GM23248 (cell line): ENCODE measurements around the gene RBKS. TPM values are rescaled to one million over a fixed set of nuclear protein-coding genes. Genes with fewer than 3 reads are reported as not detected.

ENCODE experiments used
- DNase-seq: peaks from one replicate; pipeline ENCODE4 v3.0.0-alpha.2; 2015
- H2AFZ ChIP-seq: fragments of 200-600 bp; sonication (generic); 2 replicates; pipeline ENCODE4 v1.6.1; 2016; ENCODE audit warnings: antibody characterized with exemption
- H3F3A ChIP-seq: fragments of 200-600 bp; sonication (generic); 2 replicates; pipeline ENCODE4 v1.6.1; 2016; ENCODE audit warnings: mild to moderate bottlenecking, antibody characterized with exemption, mixed run types; ENCODE audit not compliant: insufficient read depth
- H3K27ac ChIP-seq: fragments of 200-600 bp; sonication (generic); 2 replicates; pipeline ENCODE4 v1.5.1; 2016; ENCODE audit warnings: mild to moderate bottlenecking
- H3K27me3 ChIP-seq: fragments of 200-600 bp; sonication (generic); replicated peaks from 2 replicates; pipeline ENCODE4 v1.6.1; 2016; ENCODE audit warnings: mild to moderate bottlenecking; ENCODE audit not compliant: insufficient read depth
- H3K36me3 ChIP-seq: fragments of 200-600 bp; sonication (generic); 2 replicates; pipeline ENCODE4 v1.6.1; 2016; ENCODE audit warnings: low read depth, mild to moderate bottlenecking
- H3K4me1 ChIP-seq: fragments of 200-600 bp; sonication (generic); 2 replicates; pipeline ENCODE4 v1.6.1; 2016; ENCODE audit warnings: mild to moderate bottlenecking; ENCODE audit not compliant: insufficient read depth
- H3K4me2 ChIP-seq: fragments of 200-600 bp; sonication (generic); one replicate; pipeline ENCODE4 v1.6.1; 2016; ENCODE audit warnings: mild to moderate bottlenecking; ENCODE audit not compliant: unreplicated experiment
- H3K4me3 ChIP-seq: fragments of 200-600 bp; sonication (generic); 2 replicates; pipeline ENCODE4 v1.5.1; 2016; ENCODE audit warnings: mild to moderate bottlenecking
- H3K79me2 ChIP-seq: fragments of 200-600 bp; sonication (generic); 2 replicates; pipeline ENCODE4 v1.6.1; 2016; ENCODE audit warnings: mild to moderate bottlenecking; ENCODE audit not compliant: insufficient read depth
- H3K9ac ChIP-seq: fragments of 200-600 bp; sonication (generic); 2 replicates; pipeline ENCODE4 v1.6.1; 2016; ENCODE audit warnings: mild to moderate bottlenecking
- H3K9me2 ChIP-seq: fragments of 200-600 bp; sonication (generic); 2 replicates; pipeline ENCODE4 v1.6.1; 2016; ENCODE audit warnings: mixed run types, mild to moderate bottlenecking, moderate library complexity; ENCODE audit not compliant: insufficient read depth
- H3K9me3 ChIP-seq: fragments of 200-600 bp; sonication (generic); one replicate; pipeline ENCODE4 v1.6.1; 2017; ENCODE audit warnings: low read depth
- H4K20me1 ChIP-seq: fragments of 200-600 bp; sonication (generic); 2 replicates; pipeline ENCODE4 v1.6.0; 2016; ENCODE audit not compliant: insufficient read depth
- EZH2 ChIP-seq: fragments of 200-600 bp; sonication (generic); IDR thresholded peaks from 2 replicates; pipeline ENCODE4 v1.6.1; 2018; ENCODE audit warnings: antibody characterized with exemption, mild to moderate bottlenecking; ENCODE audit not compliant: insufficient read depth, poor library complexity, severe bottlenecking
- EZH2phosphoT487 ChIP-seq: fragments of 200-600 bp; sonication (generic); IDR thresholded peaks from 2 replicates; pipeline ENCODE4 v1.6.1; 2018; ENCODE audit warnings: antibody characterized with exemption, moderate library complexity, mild to moderate bottlenecking, low read depth; ENCODE audit not compliant: insufficient read depth
- WGBS, 2 experiments: methylation state at CpG; one replicate each; pipeline ENCODE4 v1.1.6; 2015 to 2017; ENCODE audit warnings: low lambda C conversion rate in 2 of 2, low coverage in 1 of 2; ENCODE audit errors: missing lambda C conversion rate in 2 of 2; 5-methylcytosine and 5-hydroxymethylcytosine counted together
- in situ Hi-C: fragments of 300-500 bp; cut with MboI; formaldehyde crosslinking; loops from 2 replicates; pipeline ENCODE4 v1.15.0; 2020
- polyA plus RNA-seq: library from polyadenylated mRNA; unstranded; fragments of >200 nt; fragmentation: Nextera tagmentation; extraction: Ambion mirVana; gene quantifications from 2 replicates; pipeline ENCODE4 v1.2.1, GENCODE V29; 2016
- total RNA-seq: library from RNA; depleted of rRNA; stranded (reverse); fragments of >200 nt; shearing (Covaris generic); gene quantifications from 2 replicates; pipeline ENCODE4 v1.2.3, GENCODE V29; 2014

RBKS gene
- total and polyA plus RNA-seq, 2 experiments from 2014 or later: 2.8 to 3.6 TPM

DNA sequence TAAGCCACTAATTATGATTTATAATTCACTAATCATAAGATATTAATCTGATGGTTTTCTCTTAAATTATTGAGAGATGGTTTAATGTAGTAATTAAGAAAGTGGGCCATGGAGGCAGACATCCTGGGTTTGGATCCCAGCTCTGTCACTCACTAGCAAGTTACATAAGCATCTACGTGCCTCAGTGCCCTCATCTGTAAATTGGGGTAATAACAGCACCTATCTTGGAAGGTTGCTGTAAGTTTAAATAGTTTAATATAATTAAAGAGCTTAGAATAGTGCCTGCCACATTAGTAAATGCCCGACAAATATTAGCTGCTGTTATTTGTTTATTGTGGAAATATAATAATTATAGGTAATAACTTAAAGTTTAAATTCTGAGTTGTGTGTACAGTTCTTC is 31.2 kb upstream of the RBKS start:
- TF ChIP-seq EZH2phosphoT487 (no peak), EZH2 (no peak)
- H3K27ac ChIP-seq: no peak overlapping the region
- H2AFZ ChIP-seq: no peak overlapping the region
- H3K27me3 ChIP-seq: no peaks in the 10 kb centered on the region
- no peaks in the 10 kb centered on the region for H4K20me1 ChIP-seq
- H3K4me1 ChIP-seq: peaks cover 5% of the 10 kb centered on the region
- no peaks in the 10 kb centered on the region for H3F3A ChIP-seq
- no peaks in the 10 kb centered on the region for H3K9me2 ChIP-seq
- DNase-seq: no peak
- in situ Hi-C loops: no loop called here
- no peaks in the 10 kb centered on the region; the same call in 1 of the 2 replicates for H3K79me2 ChIP-seq
- H3K4me2 ChIP-seq: no peak overlapping the region
- no peaks in the 10 kb centered on the region for H3K9me3 ChIP-seq
- WGBS, 2 experiments: 93 to 95% methylated on average over 2 of the region's 2 CpGs
- no peak overlapping the region for H3K9ac ChIP-seq
- no peaks in the 10 kb centered on the region for H3K36me3 ChIP-seq
- no peak overlapping the region for H3K4me3 ChIP-seq

DNA sequence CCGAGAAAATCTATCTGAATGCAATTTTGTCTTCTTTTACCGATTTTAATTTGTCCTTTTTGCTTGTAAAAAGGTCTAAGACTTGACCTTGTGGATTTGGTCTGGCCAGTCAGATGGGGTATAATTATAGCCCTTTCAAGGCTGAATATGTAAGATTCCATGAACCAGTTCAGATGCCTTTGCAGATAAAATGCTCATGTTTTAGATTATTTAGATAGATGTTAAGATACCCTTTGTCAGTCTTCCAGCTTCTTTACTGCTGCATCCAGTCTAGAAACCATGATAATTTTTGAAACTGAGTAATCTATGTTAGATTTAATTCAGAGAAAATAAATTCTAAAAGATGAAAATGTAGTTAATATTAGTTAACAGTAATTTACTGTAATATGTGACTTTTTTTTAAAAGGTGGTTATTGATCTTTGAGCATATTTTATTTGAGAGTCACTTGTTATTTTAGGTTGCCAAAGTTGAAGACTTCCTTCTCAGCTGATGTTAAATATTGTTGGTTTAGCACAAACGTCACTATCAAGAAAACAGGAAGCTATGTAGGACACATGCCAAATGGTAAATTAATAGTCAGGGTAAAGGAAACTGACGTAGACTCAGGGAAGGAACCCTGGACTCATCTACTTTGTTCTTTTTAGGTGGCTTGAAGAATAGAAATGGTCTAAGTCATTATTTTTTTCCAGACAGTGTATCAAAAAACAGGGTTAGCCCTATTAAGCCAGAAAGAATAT is 30.1 kb upstream of the RBKS start:
- Histone ChIP-seq H3K27ac (no peak overlapping the region), H3K4me2 (no peak overlapping the region), H2AFZ (no peak overlapping the region), H3K9ac (no peak overlapping the region), H3F3A (no peaks in the 10 kb centered on the region), H3K9me3 (no peaks in the 10 kb centered on the region), H3K79me2 (no peaks in the 10 kb centered on the region; the same call in 1 of the 2 replicates), H3K4me1 (peaks cover 5% of the 10 kb centered on the region), H3K27me3 (no peaks in the 10 kb centered on the region), H3K36me3 (no peaks in the 10 kb centered on the region), H4K20me1 (no peaks in the 10 kb centered on the region), H3K9me2 (no peaks in the 10 kb centered on the region), H3K4me3 (no peak overlapping the region)
- in situ Hi-C loops: no loop called here
- no peak for TF ChIP-seq EZH2phosphoT487
- no peak for TF ChIP-seq EZH2
- no peak for DNase-seq
- WGBS, 2 experiments: 68 to 74% methylated on average over 4 of the region's 4 CpGs

DNA sequence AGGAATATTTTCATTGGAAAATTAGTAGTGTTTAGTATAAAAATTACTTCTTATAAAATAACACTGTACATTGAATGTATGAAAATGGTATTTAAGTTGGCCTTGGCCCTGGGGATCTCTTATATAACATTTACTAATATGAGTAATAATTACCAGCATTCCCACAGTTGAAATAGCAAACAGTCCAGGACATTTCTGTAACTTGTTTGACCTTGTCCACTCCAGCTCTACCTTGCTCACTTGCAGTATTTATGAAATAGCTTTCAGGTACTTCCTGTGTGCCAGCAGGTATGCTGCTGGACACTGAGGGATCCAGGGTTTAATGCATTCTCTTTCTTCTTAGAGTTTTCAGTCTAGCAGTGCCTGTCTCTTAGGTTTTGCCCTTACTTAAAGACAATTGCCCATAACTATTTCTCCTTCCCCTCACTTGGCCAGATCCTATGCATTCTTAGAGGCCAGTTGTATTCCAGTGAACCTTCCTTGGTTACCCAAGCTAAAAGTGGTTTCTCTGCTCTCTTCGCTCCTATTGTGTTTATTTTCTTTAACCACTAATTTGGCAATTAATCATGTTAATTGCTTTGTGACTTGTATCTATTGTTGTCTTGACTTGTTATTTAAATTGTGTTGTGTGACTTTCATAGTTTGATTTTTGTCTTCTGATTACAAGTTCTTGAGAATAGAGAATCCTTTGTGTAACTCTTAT is 26.3 kb upstream of the RBKS start:
- no peaks in the 10 kb centered on the region for H4K20me1 ChIP-seq
- in situ Hi-C loops: no loop called here
- H3K27me3 ChIP-seq: no peaks in the 10 kb centered on the region
- H2AFZ ChIP-seq: no peak overlapping the region
- H3K36me3 ChIP-seq: no peaks in the 10 kb centered on the region
- no peak overlapping the region for H3K4me3 ChIP-seq
- peaks cover 9% of the 10 kb centered on the region for H3K4me1 ChIP-seq
- H3F3A ChIP-seq: no peaks in the 10 kb centered on the region
- H3K9me2 ChIP-seq: no peaks in the 10 kb centered on the region
- H3K79me2 ChIP-seq: no peaks in the 10 kb centered on the region; the same call in 1 of the 2 replicates
- no peaks in the 10 kb centered on the region for H3K9me3 ChIP-seq
- H3K9ac ChIP-seq: no peak overlapping the region
- WGBS, 2 experiments: 100% methylated on average over 1 of the region's 1 CpG
- no peak overlapping the region for H3K4me2 ChIP-seq
- TF ChIP-seq EZH2: no peak
- TF ChIP-seq EZH2phosphoT487: no peak
- no peak overlapping the region for H3K27ac ChIP-seq
- DNase-seq: no peak

DNA sequence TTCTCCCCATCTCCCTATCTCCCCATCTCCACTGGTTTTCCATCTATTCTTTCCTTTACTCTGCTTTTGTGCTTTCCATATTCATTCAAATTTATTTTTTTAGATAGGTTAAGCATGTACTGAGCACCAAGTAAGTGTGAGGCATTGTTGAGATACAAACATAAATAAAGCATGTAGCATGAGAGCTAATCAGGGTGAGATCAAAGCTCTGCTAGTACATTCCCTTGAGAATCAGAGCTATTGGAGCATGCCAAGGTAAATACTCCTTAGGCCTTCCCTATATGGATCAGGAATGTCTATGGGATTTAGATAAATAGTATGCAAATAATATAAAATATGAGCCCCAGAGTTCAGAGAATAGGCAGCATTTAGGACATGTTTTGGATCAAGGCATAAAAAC is 25.7 kb upstream of the RBKS start:
- Histone ChIP-seq H3F3A (no peaks in the 10 kb centered on the region), H3K79me2 (no peaks in the 10 kb centered on the region), H4K20me1 (no peaks in the 10 kb centered on the region), H3K27me3 (no peaks in the 10 kb centered on the region), H3K9me3 (no peaks in the 10 kb centered on the region), H3K4me1 (peaks cover 9% of the 10 kb centered on the region), H3K4me2 (no peak overlapping the region), H3K9ac (no peak overlapping the region), H3K27ac (no peak overlapping the region), H3K4me3 (no peak overlapping the region), H3K36me3 (no peaks in the 10 kb centered on the region), H2AFZ (no peak overlapping the region), H3K9me2 (no peaks in the 10 kb centered on the region)
- in situ Hi-C loops: no loop called here
- DNase-seq: no peak
- no peak for TF ChIP-seq EZH2
- TF ChIP-seq EZH2phosphoT487: no peak
